Mesothelial cell of epicardium (in vitro differentiated cells): ENCODE results near the gene INPP5B. TPM values are rescaled to one million over a fixed set of nuclear protein-coding genes. Genes with fewer than 3 reads are reported as not detected.

ENCODE experiments used
- DNase-seq, 2 experiments: peaks; one replicate each; pipeline ENCODE4 v3.0.0; 2021; ENCODE audit warnings: low spot score in 2 of 2; ENCODE audit not compliant: unreplicated experiment in 2 of 2
- H3K27ac Mint-ChIP-seq: 2 replicates; pipeline ENCODE4 v1.8.0; 2021; ENCODE audit warnings: mixed read lengths
- H3K27me3 Mint-ChIP-seq: 2 replicates; pipeline ENCODE4 v1.8.0; 2021; ENCODE audit warnings: low read depth, mixed read lengths
- H3K36me3 Mint-ChIP-seq: 2 replicates; pipeline ENCODE4 v1.8.0; 2021; ENCODE audit warnings: mixed read lengths
- H3K4me1 Mint-ChIP-seq: 2 replicates; pipeline ENCODE4 v1.8.0; 2021; ENCODE audit warnings: mixed read lengths
- H3K4me3 Mint-ChIP-seq: 2 replicates; pipeline ENCODE4 v1.8.0; 2021; ENCODE audit warnings: mild to moderate bottlenecking, moderate library complexity, mixed read lengths
- H3K9me3 Mint-ChIP-seq: 2 replicates; pipeline ENCODE4 v1.8.0; 2021; ENCODE audit warnings: mixed read lengths
- CTCF ChIP-seq: fragments of 200-600 bp; sonication (generic); IDR thresholded peaks from one replicate; pipeline ENCODE4 v1.5.0; 2021; ENCODE audit warnings: antibody characterized with exemption; ENCODE audit not compliant: unreplicated experiment
- total RNA-seq: library from RNA; stranded (reverse); gene quantifications from 3 replicates; pipeline ENCODE4 v1.2.1, GENCODE V29; 2021

Gene INPP5B
- total RNA-seq, 1 donor from 2014 or later, result 21.5 TPM

- DNase-seq, result no peak
- no peak for TF ChIP-seq CTCF
- peaks cover 27% of the 10 kb centered on the region for H3K36me3 Mint-ChIP-seq
- H3K4me3 Mint-ChIP-seq, result no peak overlapping the region
- H3K27ac Mint-ChIP-seq, result no peak overlapping the region
- H3K4me1 Mint-ChIP-seq, result no peaks in the 10 kb centered on the region
- H3K27me3 Mint-ChIP-seq, result no peaks in the 10 kb centered on the region
- no peaks in the 10 kb centered on the region for H3K9me3 Mint-ChIP-seq
Measured at GRCh38 chr1:37958690-37959089, 11.8 kb upstream of the INPP5B start.

GRCh38 chr1:37955685-37956084, 8.8 kb upstream of the INPP5B start:
- no peak for DNase-seq
- no peaks in the 10 kb centered on the region for H3K9me3 Mint-ChIP-seq
- no peak for TF ChIP-seq CTCF
- peaks cover 18% of the 10 kb centered on the region for H3K36me3 Mint-ChIP-seq
- no peaks in the 10 kb centered on the region for H3K27me3 Mint-ChIP-seq
- no peak overlapping the region for H3K27ac Mint-ChIP-seq
- no peaks in the 10 kb centered on the region for H3K4me1 Mint-ChIP-seq
- H3K4me3 Mint-ChIP-seq, result no peak overlapping the region

- no peak for DNase-seq
- Mint-ChIP-seq H3K27ac (no peak overlapping the region), H3K4me3 (no peak overlapping the region), H3K9me3 (no peaks in the 10 kb centered on the region), H3K4me1 (no peaks in the 10 kb centered on the region), H3K36me3 (peaks cover 11% of the 10 kb centered on the region), H3K27me3 (no peaks in the 10 kb centered on the region)
- no peak for TF ChIP-seq CTCF
Measured at GRCh38 chr1:37954316-37954971, 7.6 kb upstream of the INPP5B start.

- Mint-ChIP-seq H3K9me3 (no peaks in the 10 kb centered on the region), H3K4me3 (no peak overlapping the region), H3K4me1 (no peaks in the 10 kb centered on the region), H3K27me3 (no peaks in the 10 kb centered on the region), H3K27ac (no peak overlapping the region), H3K36me3 (peaks cover 5% of the 10 kb centered on the region)
- no peak for DNase-seq
- TF ChIP-seq CTCF, result no peak
Measured at GRCh38 chr1:37952738-37953137, 5.9 kb upstream of the INPP5B start.

- no peak for DNase-seq
- Mint-ChIP-seq H3K27me3 (no peaks in the 10 kb centered on the region), H3K36me3 (peaks cover 3% of the 10 kb centered on the region), H3K27ac (no peak overlapping the region), H3K4me3 (no peak overlapping the region), H3K9me3 (no peaks in the 10 kb centered on the region), H3K4me1 (peaks cover 2% of the 10 kb centered on the region)
- TF ChIP-seq CTCF, result no peak
Measured at GRCh38 chr1:37951783-37952624, 5.2 kb upstream of the INPP5B start.
